MV-4-11 (cell line): ENCODE results near the gene KCNJ14.
"Not testable (repeated sequence)": the region's sequence is repeated elsewhere in the genome, so short reads cannot be mapped to it uniquely, and the experiment has no call there.

Source experiments
- DNase-seq: peaks from one replicate; lab custom pipeline; 2025; lab: John Stamatoyannopoulos, UW

The KCNJ14 gene

DNA sequence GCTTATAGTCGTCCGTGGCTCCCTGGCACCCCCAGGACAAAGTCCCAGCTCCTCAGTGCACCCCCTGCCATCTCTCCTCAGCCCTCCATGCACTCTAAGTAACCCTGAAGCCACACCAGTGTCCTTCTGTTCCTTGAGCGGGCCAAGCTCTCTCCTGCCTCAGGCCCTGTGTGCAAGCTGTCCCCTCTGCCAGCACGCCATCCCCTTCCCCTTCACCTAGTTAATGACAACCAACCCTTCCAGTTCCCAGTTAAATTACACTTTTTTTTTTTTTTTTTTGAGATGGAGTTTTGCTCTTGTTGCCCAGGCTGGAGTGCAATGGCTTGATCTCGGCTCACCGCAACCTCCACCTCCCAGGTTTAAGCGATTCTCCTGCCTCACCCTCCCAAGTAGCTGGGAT, 33.1 kb downstream of the KCNJ14 start:
- DNase-seq: not testable (repeated sequence)

- DNase-seq: peak; percentile 61
These were observed 34.3 kb downstream of the KCNJ14 start for GRCh38 chr19:48489608-48490216.

DNA sequence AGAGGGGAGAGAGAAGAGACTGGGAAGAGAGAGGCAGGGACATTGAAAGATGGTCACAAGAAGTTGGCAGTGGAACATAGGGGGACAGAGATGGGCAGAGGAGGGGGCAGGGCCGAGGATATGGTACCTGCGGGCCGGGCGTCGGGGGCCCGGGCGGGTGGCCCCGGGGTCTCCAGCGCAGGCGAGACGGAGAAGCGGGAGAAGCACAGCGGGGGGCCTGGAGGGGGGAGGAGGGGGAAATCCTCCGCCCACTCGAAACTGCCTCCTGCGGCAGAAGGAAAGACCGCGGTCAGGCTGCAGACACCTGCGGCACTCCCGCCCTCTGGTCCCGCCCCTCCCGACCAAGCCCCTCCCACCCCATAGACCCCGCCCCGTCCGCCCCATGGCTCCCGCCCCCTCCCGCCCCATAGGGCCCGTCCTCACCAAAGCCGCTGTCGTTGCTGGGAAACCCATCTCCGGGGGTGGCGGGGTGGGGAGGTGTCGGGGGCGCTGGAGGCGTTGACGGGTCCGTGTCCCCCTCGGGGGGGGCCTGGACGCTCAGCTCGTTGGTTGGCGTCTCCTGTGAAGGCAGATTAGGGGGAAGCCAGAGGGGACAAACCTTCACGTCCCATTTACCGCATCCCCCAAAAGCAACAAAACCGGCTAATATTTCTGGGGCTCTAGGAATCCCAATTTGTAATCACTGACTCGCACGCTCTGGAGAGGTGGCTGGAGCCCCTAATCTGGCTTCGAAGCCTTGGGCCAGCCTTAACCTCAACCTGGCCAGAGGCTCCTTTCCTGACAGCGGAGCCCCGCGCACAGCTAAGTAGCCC, 35.8 kb downstream of the KCNJ14 start:
- DNase-seq: peak; percentile 59

DNA sequence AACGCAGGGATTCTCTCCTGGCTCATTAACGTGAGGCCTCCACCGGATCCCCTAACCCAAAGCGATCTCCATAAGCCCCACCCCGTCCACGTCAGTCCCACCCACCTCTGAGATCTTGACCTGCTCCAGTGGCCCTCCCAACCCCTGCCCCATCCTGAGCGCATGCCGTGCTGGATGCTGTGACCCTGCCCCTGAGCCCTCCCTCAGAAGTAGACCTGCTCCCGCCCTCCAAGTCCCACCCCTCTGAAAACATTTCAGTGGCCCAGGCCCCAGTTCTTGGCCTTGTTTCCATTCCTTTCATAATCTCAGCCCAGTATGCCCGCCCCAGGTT, 36.4 kb downstream of the KCNJ14 start:
- DNase-seq: no peak

- DNase-seq: peak; percentile 98
These were observed 37.7 kb downstream of the KCNJ14 start for GRCh38 chr19:48492925-48493717.

DNA sequence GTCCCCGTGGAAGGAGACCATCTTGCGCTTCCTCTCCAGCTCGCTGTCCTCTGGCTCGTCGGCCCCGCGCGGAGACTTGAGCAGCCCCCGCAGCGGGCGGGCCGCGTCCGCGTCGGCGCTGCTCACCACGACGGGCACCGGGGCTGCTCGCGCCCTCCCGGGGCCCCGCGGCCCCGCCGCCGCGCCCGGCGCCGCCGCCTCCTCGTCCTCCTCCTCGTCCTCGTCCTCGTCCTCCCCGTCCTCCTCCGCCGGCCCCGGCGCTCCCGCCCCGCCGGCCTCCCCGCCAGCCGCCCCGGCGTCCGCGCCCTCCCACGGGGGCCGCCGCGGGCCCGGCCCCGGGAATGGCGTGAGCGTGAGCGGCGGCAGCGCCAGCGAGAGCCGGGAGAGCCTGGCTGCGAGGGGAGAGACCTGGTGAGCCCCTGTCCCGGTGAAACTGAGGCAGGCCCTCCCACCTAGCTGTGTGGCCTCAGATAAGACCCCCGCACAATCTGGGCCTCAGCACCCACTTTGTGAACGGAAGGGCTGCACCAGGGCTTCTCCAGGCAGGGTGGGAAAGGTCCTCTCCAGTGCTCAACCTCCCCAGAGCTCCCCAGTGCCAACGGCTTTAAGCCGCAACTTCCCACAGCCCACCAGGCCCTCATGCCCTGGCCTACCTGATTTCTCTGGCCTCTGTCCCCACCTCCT, 38.5 kb downstream of the KCNJ14 start:
- DNase-seq: no peak

DNA sequence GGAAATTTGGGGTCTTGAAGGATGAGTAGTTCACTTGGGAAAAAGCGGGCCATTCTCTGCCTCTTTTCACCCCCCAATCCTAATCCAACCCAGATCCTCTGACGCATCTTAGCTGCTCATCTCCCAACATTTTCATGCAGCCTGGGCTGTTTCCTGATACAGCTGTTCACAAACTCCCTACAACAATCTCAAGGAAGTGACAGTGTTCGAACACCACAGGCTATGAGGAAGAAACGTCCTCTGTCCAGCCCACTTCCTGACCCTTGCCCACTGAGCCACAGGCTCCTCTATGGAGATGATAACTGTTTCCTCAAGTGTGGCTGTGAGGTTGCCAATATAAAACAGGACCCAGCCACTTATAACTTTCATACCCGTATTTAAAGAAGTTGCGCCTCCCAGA, 40.0 kb downstream of the KCNJ14 start:
- DNase-seq: peak; percentile 87

DNA sequence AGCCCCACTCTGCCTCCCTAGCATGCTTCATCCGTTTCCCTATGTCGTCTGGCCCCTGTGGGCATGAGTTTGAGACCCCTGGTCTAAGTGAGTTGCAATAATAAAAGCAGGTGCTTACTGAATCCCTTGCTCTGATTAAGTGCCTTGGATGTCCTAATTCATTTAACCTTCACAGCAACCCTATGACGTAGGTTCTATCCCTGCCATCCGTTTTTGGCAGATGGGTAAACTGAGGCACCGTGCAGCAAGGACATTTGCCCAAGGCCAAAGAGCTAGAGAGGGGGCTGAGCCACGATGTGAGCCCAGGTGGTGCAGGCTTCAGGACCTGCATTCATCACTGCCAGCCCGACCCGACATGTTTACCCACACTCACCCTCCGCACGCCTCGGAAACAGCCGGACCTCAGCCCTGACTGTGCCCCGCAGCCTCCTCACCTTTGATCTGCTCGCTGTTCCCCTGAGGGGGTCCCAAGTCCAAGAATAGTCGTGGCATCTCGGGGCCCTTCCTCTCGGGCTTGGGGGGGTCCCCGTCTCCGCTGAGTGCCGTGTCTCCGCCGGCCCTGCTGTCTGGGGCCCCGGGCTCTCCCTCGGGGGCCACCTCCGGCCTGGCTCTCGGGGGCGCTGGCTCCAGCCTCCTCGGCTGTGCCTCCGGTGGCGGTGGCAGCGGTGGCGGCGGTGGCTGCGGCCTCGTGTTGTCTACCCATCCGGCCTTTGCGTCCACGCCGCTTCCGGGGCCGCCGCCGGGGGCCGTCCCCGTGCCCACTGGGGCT, 41.8 kb downstream of the KCNJ14 start:
- no peak for DNase-seq

GRCh38 chr19:48497728-48498594, 42.6 kb downstream of the KCNJ14 start:
- no peak for DNase-seq

DNA sequence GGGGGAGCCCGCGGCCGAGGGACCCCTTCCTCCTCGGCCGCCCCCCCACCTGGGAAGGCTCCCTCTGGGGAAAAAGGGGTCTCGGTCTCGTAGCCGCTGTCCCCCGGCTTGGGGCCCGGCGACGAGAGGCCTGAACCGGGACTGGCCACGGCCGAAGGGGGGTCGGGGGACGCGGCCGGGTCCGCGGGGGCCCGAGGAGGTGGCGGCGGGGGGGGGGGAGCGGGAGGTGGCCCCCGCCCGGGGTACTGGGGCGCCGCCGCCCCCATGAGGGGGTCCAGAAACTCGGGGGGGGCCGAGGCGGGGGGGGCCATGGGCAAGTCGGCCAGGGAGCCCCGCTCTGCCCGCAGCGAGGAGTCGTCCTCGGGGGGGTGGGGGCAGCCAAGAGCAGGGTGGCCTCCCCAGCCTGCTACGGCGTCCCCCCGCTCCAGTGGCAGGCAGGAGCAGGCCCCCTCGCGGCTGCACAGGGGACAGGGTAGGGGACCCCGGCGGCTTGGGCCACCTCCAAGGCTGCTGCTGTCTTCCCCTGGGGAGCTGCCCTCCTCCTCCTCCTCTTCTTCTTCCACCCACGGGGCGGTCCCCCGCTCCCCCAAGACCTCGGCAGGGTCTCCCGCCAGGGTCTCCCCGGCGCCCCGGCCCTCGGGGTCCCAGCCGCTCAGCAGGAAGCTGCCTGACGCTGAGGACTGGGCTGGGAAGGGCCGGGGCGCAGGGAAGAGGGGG, 43.4 kb downstream of the KCNJ14 start:
- DNase-seq: no peak

DNA sequence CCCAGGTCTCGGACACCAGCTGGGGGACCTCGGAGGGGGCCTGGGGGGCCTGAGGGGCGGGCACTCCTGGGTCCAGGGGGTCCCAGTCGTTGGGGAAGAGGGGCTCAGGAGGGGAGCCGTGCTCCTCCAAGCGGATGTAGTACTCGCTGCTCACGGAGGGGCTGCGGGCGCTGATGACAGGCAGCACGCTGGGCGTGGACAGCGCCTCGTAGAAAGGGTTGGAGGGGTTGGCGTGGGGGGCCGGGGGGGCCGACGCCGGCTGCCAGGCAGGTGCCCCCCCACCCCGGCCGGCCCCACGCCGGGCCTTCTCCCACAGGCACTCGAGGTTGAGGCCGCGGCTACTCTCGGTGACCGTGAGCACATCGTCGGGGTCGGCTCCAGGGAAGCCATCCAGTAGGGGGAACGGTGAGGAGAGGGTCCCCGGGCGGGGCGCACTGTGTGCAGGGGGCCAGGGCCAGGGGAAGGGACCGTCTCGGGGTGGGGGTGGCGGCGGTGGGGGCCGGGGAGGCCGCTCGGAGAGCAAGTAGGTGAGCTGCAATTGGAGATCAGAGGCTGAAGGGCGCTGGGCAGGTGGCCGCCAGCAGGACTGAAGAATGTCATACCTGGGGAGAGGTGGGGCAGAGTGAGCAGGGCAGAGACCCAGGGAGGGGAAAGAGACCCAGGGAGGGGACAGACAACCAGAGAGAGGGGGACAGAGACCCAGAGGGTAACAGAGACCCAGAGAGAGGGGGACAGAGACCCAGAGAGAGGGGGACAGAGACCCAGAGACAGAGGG, 44.1 kb downstream of the KCNJ14 start:
- DNase-seq: no peak

GRCh38 chr19:48500830-48501493, 45.6 kb downstream of the KCNJ14 start:
- DNase-seq: no peak

DNA sequence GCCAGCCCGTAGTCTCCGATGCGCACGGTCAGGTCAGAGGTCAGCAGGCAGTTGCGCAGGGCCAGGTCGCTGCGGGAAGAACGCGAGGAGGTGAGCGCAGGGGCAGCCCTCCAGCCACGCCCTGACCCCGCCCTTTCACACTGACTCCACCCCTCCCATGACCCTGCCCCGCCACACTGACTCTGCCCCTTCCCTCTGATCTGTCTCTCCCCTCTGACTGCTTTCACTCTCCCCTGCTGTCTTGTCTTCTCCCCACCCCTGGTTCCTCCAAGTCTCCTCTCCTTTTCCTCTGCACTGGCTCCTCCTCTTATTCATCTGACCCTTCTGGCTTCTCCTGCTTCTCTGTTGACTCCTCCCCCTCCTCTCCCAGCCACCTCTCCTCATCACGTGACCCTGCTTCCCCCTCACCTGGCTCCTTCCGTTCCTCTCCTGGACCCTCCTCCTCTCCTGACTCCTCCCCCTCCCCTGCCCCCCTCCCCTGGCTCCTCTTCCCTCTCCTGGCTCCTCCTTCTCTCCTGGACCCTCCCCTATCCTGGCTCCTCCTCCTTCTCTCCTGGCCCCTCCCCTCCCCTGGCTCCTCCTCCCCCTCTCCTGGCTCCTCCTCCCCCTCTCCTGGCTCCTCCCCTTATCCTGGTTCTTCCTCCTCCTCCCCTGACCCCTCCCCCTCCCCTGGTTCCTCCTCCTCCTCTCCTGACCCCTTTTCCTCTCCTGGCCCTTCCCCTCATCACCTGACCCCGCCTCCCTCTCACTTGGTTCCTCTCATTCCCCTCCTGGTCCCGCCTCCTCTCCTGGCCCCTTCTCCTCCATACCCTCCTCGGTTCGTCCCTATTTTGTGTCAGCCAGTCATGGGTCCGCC, 46.3 kb downstream of the KCNJ14 start:
- DNase-seq: peak; percentile 86

DNA sequence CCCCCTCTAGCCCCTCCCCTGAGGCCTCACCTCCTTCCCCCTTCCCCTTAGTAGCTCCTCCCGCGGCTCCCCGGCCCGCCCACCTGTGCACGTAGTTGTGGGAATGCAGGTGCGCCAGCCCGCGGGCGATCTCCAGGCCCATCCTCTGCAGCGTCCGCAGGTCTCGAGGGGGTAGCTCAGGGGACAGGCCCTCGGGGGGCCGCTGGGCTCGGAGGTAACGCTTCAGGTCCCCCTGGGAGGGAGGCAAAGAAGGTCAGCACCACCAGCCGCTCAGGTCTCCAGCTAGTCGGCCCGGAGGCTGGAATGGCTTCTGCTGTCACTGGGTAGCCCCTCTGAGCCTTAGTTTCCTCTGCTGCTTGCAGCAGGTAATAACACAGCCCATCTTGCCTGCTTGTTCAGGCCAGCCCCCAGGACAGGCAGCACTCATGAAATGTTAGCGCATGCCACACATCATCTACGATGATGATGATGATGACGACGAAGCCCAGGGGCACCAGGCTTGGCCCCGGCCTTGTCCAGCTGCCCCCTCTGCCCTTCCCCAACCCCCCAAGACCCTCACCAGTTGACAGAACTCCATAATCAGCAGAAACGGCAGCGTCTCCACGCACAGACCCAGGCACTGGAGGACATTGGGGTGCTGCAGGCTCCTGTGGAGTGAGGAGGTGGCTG, 47.1 kb downstream of the KCNJ14 start:
- no peak for DNase-seq

- DNase-seq: peak; percentile 81
These were observed 50.9 kb downstream of the KCNJ14 start for GRCh38 chr19:48506138-48506733.

DNA sequence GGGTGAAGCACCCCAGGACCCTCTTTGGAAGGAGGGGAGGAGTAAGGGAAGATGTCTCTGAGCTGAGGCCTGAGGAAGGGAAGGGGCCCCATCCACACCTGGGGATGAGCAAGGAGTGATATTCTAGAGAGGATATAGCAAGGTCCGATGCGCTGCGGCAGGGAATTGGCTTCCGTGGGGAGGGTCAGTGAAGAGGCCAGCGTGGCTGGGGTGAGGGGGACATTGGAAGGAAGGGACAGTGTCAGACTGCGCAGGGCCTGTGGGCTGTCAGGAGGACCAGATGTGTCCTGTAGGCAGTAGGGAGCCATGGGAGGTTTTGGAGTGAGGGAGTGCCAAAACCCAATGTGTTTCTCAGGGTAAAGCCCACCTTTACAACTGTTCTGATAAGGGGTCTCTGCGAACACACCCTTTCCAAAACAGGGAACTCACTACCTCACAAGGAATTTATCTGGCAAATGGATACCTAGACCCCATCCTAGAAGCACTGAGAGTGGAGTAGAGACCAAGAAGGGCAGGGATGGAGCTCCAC, 52.6 kb downstream of the KCNJ14 start:
- no peak for DNase-seq
